GM15510 (cell line): Measurements from ENCODE around the gene SPPL2B.

Experiments
- POLR2A ChIP-seq: IDR thresholded peaks from 3 replicates; pipeline ENCODE4 v1.6.1; 2011; ENCODE audit warnings: borderline replicate concordance; ENCODE audit not compliant: insufficient read length; ENCODE audit errors: extremely low read depth

Gene SPPL2B

GRCh38 chr19:2385053-2385721 is 56.7 kb downstream of the SPPL2B start:
- TF ChIP-seq POLR2A: no peak

GRCh38 chr19:2387367-2388288 is 59.1 kb downstream of the SPPL2B start:
- TF ChIP-seq POLR2A: no peak

GRCh38 chr19:2389594-2389993 is 61.1 kb downstream of the SPPL2B start:
- TF ChIP-seq POLR2A: no peak

- no peak for TF ChIP-seq POLR2A
Measured at GRCh38 chr19:2391118-2391725, 62.7 kb downstream of the SPPL2B start.

- TF ChIP-seq POLR2A: no peak
Measured at GRCh38 chr19:2392366-2392765, 63.9 kb downstream of the SPPL2B start.

- no peak for TF ChIP-seq POLR2A
Measured at GRCh38 chr19:2394054-2394441, 65.6 kb downstream of the SPPL2B start.

- peak; percentile 34 for TF ChIP-seq POLR2A
Measured at GRCh38 chr19:2394442-2395292, 66.2 kb downstream of the SPPL2B start.

- no peak for TF ChIP-seq POLR2A
Measured at GRCh38 chr19:2398735-2399305, 70.3 kb downstream of the SPPL2B start.

- TF ChIP-seq POLR2A: no peak
Measured at GRCh38 chr19:2399582-2399981, 71.1 kb downstream of the SPPL2B start.
